ENCODE measurements around the gene GIPC3.

Gene GIPC3

GRCh38 chr19:3544058-3544376, 41.3 kb upstream of the GIPC3 start:
- no peak overlapping the region for H3K4me3 ChIP-seq (ENCODE audit: low read length)
- H3K36me3 ChIP-seq (ENCODE audit: control insufficient read depth, low read depth, low read length) = no peaks in the 10 kb centered on the region
- H3K9me3 ChIP-seq (ENCODE audit: control insufficient read depth, low read depth, low read length) = no peaks in the 10 kb centered on the region
- no peak overlapping the region for H3K27ac ChIP-seq (ENCODE audit: low read length)
- H3K4me1 ChIP-seq (ENCODE audit: control insufficient read depth, low read depth, low read length) = no peaks in the 10 kb centered on the region
- H3K27me3 ChIP-seq (ENCODE audit: control insufficient read depth, insufficient read depth, low read length) = no peaks in the 10 kb centered on the region
- no peak overlapping the region for H3K9ac ChIP-seq (ENCODE audit: low read length)

DNA sequence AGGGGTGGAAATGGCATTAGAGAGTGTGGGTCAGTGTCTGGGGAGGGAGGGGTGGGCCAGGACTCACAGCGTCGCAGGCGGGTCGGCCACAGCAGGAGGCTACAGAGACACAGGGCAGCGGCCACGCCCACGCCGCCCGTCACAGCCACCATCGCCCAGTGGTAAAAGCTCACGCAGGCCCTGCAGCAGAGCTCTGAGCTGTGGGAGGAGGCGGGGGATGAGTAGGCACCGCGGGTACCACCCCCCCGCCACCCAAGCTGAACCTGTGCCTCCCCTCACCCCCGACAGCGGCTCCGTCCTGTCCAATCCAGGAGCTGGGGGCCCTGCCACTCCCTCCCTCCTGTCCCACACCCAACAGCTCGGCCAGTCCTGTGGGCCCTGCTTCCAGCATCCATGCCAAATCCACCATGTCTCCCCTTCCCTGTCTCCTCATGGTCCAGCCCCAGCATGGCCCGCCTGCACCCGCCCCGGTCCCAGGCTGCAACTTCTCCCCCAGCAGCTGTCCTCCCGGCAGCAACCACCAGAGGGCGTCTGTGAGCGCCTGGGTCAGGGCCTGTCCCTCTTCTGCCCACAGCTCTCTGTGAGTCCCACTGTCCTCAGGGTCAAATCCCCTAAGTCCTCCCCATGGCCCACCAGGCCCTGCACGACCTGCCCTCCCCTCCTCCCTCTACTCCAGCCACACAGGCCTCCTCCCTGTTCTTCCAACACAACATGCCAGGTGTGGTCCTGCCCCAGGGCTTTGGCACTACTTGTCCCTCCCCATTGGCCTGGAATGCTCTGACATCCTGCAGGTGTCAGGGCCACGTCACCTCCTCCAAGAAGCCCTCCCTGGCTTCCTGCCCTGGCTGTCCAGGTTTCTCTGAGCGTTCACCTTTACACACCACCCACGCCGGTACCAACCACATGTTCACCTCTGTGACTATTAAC, 40.3 kb upstream of the GIPC3 start:
- no peaks in the 10 kb centered on the region for H3K9me3 ChIP-seq (ENCODE audit: control insufficient read depth, low read depth, low read length)
- no peaks in the 10 kb centered on the region for H3K36me3 ChIP-seq (ENCODE audit: control insufficient read depth, low read depth, low read length)
- no peak overlapping the region for H3K27ac ChIP-seq (ENCODE audit: low read length)
- no peaks in the 10 kb centered on the region for H3K27me3 ChIP-seq (ENCODE audit: control insufficient read depth, insufficient read depth, low read length)
- H3K9ac ChIP-seq (ENCODE audit: low read length) = no peak overlapping the region
- H3K4me3 ChIP-seq (ENCODE audit: low read length) = no peak overlapping the region
- no peaks in the 10 kb centered on the region for H3K4me1 ChIP-seq (ENCODE audit: control insufficient read depth, low read depth, low read length)

DNA sequence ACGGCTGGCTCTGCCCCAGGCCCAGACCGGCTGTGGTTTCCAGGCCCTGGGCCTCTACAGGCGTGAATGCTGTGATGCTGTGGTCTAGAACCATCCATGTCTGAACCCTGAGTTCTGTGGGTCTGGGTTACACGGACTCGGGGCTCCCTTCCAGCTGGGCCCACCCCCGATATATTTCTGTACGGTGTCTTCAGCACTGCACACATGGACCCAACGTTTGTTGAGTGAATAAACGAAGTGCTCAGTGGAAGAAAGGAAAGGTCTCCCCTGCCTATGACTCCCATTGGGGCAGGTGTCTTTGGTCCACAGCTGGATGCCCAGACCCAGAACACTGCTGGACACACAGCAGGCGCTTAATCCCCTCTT, 39.6 kb upstream of the GIPC3 start:
- Histone ChIP-seq H3K36me3 (ENCODE audit: control insufficient read depth, low read depth, low read length) (no peaks in the 10 kb centered on the region), H3K27me3 (ENCODE audit: control insufficient read depth, insufficient read depth, low read length) (no peaks in the 10 kb centered on the region), H3K27ac (ENCODE audit: low read length) (no peak overlapping the region), H3K4me3 (ENCODE audit: low read length) (no peak overlapping the region), H3K9me3 (ENCODE audit: control insufficient read depth, low read depth, low read length) (no peaks in the 10 kb centered on the region), H3K4me1 (ENCODE audit: control insufficient read depth, low read depth, low read length) (no peaks in the 10 kb centered on the region), H3K9ac (ENCODE audit: low read length) (no peak overlapping the region)

GRCh38 chr19:3546119-3546518, 39.2 kb upstream of the GIPC3 start:
- Histone ChIP-seq H3K27me3 (ENCODE audit: control insufficient read depth, insufficient read depth, low read length) (no peaks in the 10 kb centered on the region), H3K4me1 (ENCODE audit: control insufficient read depth, low read depth, low read length) (no peaks in the 10 kb centered on the region), H3K4me3 (ENCODE audit: low read length) (no peak overlapping the region), H3K36me3 (ENCODE audit: control insufficient read depth, low read depth, low read length) (no peaks in the 10 kb centered on the region), H3K9me3 (ENCODE audit: control insufficient read depth, low read depth, low read length) (no peaks in the 10 kb centered on the region), H3K9ac (ENCODE audit: low read length) (no peak overlapping the region), H3K27ac (ENCODE audit: low read length) (no peak overlapping the region)

DNA sequence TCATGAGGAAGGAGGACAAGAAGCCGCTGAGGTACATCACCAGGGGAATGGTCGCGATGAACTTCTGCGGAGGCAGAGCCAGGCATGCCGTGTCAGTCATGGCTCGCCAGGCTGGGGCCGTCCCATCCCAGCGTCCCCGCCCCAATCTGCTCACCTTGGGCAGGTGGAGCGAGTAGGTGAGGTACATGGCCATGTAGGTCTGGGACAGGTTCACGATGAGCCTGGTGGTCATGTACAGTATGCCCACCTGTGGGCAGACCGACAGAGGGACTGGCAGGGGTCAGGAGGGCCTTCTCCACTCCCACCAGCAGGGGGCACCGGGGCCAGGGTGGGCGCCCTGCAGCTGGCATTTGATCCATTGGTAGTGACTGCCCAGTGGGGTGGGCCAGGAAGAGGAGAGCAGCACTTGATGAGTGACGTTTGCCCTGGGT, 38.0 kb upstream of the GIPC3 start:
- H3K9ac ChIP-seq (ENCODE audit: low read length) = no peak overlapping the region
- H3K36me3 ChIP-seq (ENCODE audit: control insufficient read depth, low read depth, low read length) = no peaks in the 10 kb centered on the region
- H3K27ac ChIP-seq (ENCODE audit: low read length) = no peak overlapping the region
- H3K4me1 ChIP-seq (ENCODE audit: control insufficient read depth, low read depth, low read length) = no peaks in the 10 kb centered on the region
- H3K4me3 ChIP-seq (ENCODE audit: low read length) = no peak overlapping the region
- no peaks in the 10 kb centered on the region for H3K27me3 ChIP-seq (ENCODE audit: control insufficient read depth, insufficient read depth, low read length)
- H3K9me3 ChIP-seq (ENCODE audit: control insufficient read depth, low read depth, low read length) = no peaks in the 10 kb centered on the region

DNA sequence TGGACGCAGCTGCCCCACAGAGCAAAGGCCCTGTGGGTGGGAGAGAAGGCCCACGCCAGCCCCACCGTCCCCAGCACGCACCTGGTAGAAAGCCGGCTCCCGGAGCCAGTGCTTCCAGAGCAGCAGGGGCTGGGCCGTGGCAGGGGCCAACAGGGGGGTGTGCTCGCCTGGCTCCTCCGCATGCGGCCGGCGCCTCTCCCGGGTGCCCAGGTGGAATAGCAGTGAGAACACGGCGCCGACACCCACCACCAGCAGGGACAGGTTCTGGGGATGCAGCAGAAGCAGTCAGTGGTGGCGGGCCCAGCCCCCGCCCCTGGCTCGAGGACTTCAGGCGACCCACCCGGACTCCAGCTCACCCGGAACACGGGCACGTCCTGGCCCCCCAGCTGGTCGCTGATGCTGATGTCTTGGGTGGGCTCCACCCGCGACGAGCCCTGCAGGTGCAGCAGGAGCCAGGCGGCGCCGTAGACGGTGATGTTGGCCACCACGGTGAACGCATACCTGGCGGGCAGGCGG, 37.5 kb upstream of the GIPC3 start:
- Histone ChIP-seq H3K4me3 (ENCODE audit: low read length) (no peak overlapping the region), H3K9ac (ENCODE audit: low read length) (no peak overlapping the region), H3K36me3 (ENCODE audit: control insufficient read depth, low read depth, low read length) (no peaks in the 10 kb centered on the region), H3K4me1 (ENCODE audit: control insufficient read depth, low read depth, low read length) (no peaks in the 10 kb centered on the region), H3K27ac (ENCODE audit: low read length) (no peak overlapping the region), H3K9me3 (ENCODE audit: control insufficient read depth, low read depth, low read length) (no peaks in the 10 kb centered on the region), H3K27me3 (ENCODE audit: control insufficient read depth, insufficient read depth, low read length) (no peaks in the 10 kb centered on the region)

GRCh38 chr19:3548606-3549005, 36.7 kb upstream of the GIPC3 start:
- no peak overlapping the region for H3K27ac ChIP-seq (ENCODE audit: low read length)
- no peaks in the 10 kb centered on the region for H3K36me3 ChIP-seq (ENCODE audit: control insufficient read depth, low read depth, low read length)
- H3K9ac ChIP-seq (ENCODE audit: low read length) = no peak overlapping the region
- no peaks in the 10 kb centered on the region for H3K9me3 ChIP-seq (ENCODE audit: control insufficient read depth, low read depth, low read length)
- H3K4me1 ChIP-seq (ENCODE audit: control insufficient read depth, low read depth, low read length) = no peaks in the 10 kb centered on the region
- no peak overlapping the region for H3K4me3 ChIP-seq (ENCODE audit: low read length)
- H3K27me3 ChIP-seq (ENCODE audit: control insufficient read depth, insufficient read depth, low read length) = no peaks in the 10 kb centered on the region

DNA sequence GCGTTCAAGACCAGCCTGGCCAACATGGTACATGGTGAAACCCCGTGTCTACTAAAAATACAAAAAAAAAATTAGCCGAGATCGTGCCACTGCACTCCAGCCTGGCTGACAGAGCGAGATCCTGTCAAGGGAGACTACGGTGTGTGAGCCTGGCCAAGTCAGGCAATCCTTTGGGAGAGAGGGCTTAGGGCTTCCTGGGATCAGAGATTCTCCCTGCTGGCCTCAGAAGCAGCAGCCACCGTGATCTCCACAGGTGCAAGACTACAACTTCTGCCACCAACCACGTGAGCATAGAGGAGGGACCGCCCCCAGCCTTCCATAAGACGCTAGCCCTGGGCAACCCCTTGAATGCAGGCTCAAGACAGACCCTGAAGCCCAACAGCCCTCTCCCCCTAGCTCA, 35.5 kb upstream of the GIPC3 start:
- Histone ChIP-seq H3K27me3 (ENCODE audit: control insufficient read depth, insufficient read depth, low read length) (no peaks in the 10 kb centered on the region), H3K4me1 (ENCODE audit: control insufficient read depth, low read depth, low read length) (no peaks in the 10 kb centered on the region), H3K27ac (ENCODE audit: low read length) (no peak overlapping the region), H3K36me3 (ENCODE audit: control insufficient read depth, low read depth, low read length) (no peaks in the 10 kb centered on the region), H3K4me3 (ENCODE audit: low read length) (no peak overlapping the region), H3K9ac (ENCODE audit: low read length) (no peak overlapping the region), H3K9me3 (ENCODE audit: control insufficient read depth, low read depth, low read length) (no peaks in the 10 kb centered on the region)

- Histone ChIP-seq H3K4me3 (ENCODE audit: low read length) (no peak overlapping the region), H3K9ac (ENCODE audit: low read length) (no peak overlapping the region), H3K36me3 (ENCODE audit: control insufficient read depth, low read depth, low read length) (no peaks in the 10 kb centered on the region), H3K27me3 (ENCODE audit: control insufficient read depth, insufficient read depth, low read length) (no peaks in the 10 kb centered on the region), H3K9me3 (ENCODE audit: control insufficient read depth, low read depth, low read length) (no peaks in the 10 kb centered on the region), H3K4me1 (ENCODE audit: control insufficient read depth, low read depth, low read length) (no peaks in the 10 kb centered on the region), H3K27ac (ENCODE audit: low read length) (no peak overlapping the region)
Observed at GRCh38 chr19:3550947-3551791, 34.1 kb upstream of the GIPC3 start.

DNA sequence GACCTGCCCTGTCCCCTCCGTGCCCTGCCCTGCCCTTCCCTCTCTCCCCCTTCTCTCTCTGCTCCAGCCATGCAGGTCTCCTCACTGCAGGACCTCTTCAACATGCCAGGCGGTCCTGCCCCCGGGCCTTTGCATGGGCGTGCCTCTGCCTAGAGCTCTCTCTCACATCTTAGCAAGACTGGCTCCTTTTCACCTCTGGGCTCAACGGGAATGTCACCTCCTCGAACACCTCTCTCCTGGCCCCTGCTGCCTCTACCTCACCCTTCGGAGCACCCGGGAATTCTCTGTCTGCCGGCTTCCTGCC, 33.5 kb upstream of the GIPC3 start:
- Histone ChIP-seq H3K4me1 (ENCODE audit: control insufficient read depth, low read depth, low read length) (no peaks in the 10 kb centered on the region), H3K4me3 (ENCODE audit: low read length) (no peak overlapping the region), H3K9me3 (ENCODE audit: control insufficient read depth, low read depth, low read length) (no peaks in the 10 kb centered on the region), H3K27me3 (ENCODE audit: control insufficient read depth, insufficient read depth, low read length) (peaks cover 5% of the 10 kb centered on the region), H3K36me3 (ENCODE audit: control insufficient read depth, low read depth, low read length) (no peaks in the 10 kb centered on the region), H3K9ac (ENCODE audit: low read length) (no peak overlapping the region), H3K27ac (ENCODE audit: low read length) (no peak overlapping the region)

- Histone ChIP-seq H3K4me3 (ENCODE audit: low read length) (no peak overlapping the region), H3K4me1 (ENCODE audit: control insufficient read depth, low read depth, low read length) (no peaks in the 10 kb centered on the region), H3K27ac (ENCODE audit: low read length) (no peak overlapping the region), H3K27me3 (ENCODE audit: control insufficient read depth, insufficient read depth, low read length) (peaks cover 5% of the 10 kb centered on the region), H3K9me3 (ENCODE audit: control insufficient read depth, low read depth, low read length) (no peaks in the 10 kb centered on the region), H3K9ac (ENCODE audit: low read length) (no peak overlapping the region), H3K36me3 (ENCODE audit: control insufficient read depth, low read depth, low read length) (no peaks in the 10 kb centered on the region)
Observed at GRCh38 chr19:3554254-3555083, 30.8 kb upstream of the GIPC3 start.

All from iPS-18a (cell line).